Iris pigment epithelial cell (primary cell): ENCODE data around the gene OXNAD1.

ENCODE experiments used
- DNase-seq: peaks from one replicate; pipeline ENCODE4 v3.0.0-alpha.2; 2011; ENCODE audit warnings: low read depth

Gene OXNAD1

DNA sequence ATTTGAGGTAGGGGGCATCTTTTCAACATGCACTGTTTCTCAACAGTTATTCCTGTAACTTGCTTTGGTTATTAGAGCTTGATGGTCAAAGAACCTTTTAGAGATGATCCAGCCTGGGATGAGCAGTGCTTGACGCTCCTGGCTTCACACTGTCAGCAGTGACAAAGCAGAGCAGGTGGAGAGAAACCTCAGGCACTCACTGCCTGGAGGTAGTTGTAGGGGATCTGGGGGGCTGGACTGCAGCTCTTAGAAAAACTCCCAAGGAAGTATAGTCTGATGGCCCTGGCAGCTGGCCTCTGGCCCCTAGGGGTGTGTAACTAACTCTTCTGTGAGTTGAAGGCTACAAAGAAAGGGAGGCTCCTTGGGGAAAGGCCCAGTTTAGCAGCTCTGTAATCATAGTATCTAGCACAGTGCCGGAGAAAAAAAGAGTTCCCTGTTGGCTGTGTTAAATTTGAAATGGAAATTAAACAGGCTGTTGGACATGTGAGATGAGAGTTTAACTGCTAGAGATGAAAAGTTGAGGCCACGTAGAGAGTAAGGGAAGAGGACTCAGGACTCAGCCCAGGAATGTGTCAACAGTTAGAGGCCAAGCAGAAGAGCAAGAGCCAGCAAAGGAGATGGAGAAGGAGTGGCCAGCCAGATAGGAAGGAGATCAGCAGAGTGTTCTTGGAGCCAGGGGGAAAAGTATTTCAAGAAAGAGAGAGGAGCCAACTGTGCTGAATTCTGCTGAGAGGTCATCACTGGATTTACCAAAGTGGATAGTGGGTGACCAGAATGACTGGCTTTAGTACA is 14.2 kb downstream of the OXNAD1 start:
- DNase-seq: no peak

DNA sequence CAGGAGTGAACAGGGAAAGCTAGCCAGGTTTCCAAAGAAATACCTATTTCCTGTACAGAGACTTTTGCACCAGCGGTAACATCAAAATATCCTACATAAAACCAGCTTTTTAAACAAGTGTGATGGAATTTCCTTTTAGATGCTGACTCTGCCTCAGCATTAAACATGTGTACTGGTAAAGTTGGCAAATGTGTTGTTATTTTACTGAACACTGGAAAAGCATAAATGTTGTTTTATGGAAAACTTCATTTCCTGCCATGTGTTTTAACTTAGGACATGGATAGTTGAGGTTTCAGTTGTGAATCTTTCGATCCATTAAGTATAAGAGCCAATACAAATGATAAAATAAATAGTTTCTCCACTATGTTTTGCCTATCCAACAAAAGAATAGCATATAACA is 15.7 kb downstream of the OXNAD1 start:
- no peak for DNase-seq

DNA sequence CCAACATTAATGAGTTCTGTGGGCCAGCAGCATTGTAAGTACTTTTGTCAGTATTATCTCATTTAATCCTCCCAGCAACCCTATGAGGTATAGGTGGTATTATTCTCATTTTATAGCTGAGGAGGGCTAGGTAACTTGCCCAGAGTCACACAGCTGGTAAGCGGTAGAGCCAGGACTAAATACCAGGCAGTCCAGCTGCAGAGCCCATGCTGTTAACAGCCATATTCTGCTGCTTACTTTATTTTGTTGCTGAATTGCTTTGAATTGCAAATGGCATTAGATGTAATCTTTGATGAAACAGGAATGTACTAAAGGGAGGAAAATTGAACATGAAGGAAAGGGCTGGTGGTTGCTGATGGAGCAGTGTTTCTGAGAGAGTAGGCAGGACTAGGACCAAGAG is 19.6 kb downstream of the OXNAD1 start:
- DNase-seq: no peak

DNA sequence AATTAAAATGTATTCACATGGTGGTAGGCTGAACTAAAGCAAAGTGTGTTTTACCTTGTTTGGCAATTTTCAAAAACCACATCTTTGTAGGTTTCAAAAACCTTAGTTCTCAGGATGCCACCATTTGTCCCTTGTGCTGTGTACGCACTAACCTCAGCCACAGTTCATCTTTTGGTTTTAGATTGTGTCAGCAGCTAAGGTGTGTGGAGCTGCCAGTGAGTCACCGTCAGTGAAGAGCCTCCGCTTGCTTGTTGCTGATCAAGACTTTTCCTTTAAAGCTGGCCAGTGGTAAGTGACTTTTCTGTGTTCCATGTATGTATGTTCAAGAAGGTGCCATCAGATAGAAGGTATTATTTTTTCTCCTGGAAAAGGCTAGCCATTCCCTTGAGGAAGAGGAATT is 21.1 kb downstream of the OXNAD1 start:
- DNase-seq: no peak

DNA sequence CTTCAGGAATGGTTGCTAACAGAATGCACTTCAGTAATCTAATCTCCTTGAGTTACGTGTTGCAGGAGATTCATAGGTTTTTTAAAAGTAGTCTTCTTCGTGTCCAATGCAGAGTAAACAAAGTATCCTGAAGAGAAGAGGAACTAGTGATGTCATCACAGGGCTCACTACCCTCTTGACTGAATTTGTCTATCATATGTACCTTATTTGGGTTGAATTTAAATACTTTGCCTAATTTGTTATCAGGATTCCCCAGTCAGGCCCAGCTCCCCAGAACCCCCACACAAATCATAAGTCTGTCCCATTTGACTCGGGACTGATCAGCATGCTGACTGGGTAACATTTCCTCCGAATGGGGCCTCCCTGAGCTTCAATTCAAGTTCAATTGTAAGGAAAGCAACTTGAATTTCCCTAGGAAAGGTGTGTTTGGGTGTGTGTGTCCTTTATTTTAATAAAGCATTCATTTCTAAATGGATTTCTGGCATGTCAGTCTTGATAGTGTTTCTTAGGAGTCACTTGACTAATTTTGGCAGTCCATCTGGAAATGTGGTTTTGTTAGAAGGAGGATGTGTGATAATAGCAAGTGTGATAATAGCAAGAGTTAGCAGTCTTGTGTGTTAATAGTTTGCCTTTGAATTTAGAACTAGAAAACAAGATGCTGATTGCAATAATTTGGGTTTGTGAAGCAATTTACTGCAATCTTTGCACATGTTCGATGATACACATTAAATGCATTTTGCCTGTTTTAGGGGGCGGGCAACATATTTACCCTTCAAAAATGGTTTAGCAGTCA is 21.9 kb downstream of the OXNAD1 start:
- DNase-seq: no peak

GRCh38 chr3:16288664-16289063 is 23.7 kb downstream of the OXNAD1 start:
- no peak for DNase-seq

GRCh38 chr3:16289144-16289889 is 24.3 kb downstream of the OXNAD1 start:
- DNase-seq: no peak

DNA sequence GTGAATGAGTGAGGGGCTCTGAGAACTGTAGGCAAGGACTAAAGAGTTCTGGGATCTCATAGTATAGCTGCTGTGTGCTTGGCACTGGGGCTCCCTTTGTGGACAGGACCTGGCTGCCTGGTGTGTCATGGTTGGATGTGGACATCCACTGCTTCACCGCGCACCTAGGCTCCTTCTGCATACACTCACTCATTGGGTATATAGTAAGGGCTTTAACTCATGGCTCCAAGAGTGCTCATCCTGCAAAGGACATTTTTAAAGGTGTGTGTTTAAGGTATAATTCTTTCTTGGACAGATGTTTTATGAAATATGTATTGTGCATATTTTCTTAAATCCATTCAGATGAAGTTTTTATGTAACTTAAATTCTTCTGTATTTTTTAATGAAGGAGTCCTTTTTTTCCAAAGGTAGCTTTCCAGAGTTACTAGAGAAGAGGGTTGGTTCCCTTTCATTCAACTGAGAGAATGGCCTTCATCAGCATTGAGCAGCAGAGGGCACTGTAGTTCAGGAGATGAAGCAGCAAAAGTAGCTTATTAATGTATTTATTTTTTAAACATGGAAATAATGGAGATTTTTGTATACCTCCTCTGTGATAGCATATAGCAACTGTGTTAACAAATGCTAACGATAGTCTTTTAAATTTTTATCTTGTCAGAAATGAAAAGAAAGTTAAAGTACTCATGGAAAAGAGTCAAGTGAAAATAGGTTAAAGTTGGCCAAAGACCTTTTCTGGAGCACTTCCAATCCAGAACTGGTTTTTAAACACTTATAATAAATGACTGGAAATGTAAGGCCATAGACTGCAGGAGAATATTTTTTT is 25.2 kb downstream of the OXNAD1 start:
- DNase-seq: peak; percentile 61

DNA sequence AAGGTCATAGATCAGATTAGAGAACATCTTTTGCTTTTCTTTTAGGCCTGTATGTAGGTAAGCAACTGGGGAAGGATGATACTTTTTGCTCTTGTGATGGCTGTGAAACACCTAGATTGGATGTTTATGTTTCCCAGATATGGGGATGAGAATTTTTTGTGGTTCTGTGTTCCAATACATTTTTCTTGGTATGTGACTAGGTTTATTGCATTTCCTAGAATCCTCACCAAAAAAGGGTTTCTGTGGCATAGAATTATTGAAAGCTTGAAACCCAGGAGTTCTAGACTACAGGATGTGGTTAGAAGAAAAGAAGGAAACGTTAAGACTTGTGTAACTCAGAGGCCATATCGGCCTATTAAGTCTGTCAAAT is 25.8 kb downstream of the OXNAD1 start:
- DNase-seq: peak; percentile 52

DNA sequence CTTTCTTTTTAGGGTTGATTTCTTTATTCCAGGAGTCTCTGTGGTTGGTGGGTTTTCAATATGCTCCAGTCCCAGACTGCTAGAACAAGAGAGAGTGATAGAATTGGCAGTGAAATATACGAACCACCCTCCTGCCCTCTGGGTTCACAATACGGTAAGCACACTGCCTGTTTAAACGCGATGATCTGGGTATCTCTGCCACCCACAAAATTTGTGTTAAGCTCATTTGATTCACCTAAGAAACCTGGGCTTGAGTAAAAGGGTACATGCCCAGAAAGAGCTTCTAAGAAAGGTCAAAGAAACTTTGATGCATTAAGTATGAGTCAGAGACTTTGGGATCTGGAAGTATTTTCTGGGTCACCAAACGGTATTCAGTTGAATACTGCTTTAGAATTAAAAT is 29.8 kb downstream of the OXNAD1 start:
- no peak for DNase-seq

DNA sequence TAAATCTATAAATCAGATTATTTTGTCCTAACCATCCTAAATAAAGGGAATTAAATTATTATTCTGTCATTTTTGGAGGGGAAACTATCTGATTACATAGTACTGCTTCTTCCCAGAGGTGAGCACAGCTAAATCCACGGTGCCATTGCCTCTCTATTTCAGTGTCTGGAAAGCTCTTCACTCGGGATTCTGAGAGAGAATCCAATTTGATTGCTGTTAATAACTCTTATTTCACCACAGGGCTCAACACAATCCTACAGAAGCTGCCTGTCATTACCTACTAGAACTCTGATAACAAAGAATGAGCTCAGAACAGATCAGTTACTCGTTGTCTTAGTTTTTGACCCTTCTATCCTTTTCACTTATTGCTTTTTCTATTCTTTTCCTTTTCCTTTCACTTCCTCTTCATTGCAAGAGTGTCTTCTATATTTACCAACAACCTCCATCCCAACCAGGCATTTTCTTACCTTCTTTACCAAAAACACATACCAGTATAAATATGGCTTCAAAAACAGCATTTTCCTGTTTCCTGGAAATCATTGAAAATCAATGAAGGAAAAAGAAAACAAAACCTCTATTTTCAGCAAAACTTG is 30.4 kb downstream of the OXNAD1 start:
- no peak for DNase-seq

- no peak for DNase-seq
Measured at GRCh38 chr3:16297997-16298885, 33.2 kb downstream of the OXNAD1 start.

GRCh38 chr3:16298891-16299290 is 33.9 kb downstream of the OXNAD1 start:
- DNase-seq: no peak

DNA sequence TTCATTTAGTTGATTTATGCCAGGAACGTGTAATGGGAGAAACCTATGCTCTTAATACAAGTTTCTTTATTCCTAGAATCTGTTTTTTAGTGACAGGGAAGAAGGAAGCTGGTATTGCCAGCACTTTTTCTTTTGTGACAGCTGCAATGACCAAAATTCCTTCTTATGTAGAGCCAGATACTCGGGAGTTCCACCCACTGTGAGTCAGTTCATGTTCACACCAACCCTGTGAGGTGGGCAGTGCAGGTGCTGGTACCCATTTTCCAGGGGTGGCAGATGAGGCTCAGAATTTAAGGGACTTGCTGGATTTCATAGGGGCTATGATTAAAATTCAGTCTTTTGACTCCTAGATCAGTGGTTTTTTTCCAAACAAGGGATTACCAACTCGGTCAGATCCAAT is 34.7 kb downstream of the OXNAD1 start:
- no peak for DNase-seq

DNA sequence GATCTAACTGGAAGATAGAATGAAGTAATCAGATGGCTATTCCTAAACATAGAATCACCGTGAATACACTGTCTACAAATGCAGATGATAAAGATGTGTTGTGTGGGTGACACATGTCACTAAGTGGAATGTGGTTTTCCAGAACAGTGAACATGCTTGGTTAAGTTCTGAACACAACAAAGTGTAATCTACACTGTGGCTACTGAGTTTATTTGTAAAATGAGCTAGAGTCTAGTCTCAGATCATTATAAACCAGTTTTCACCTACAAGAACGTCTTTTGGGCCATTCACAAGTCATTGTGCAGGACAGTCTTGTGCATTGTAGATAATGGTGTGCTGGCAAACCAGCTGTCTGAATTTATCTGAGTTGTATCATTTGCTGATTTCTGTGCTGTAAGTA is 35.3 kb downstream of the OXNAD1 start:
- DNase-seq: no peak

GRCh38 chr3:16300881-16301359 is 35.9 kb downstream of the OXNAD1 start:
- no peak for DNase-seq

GRCh38 chr3:16301507-16301906 is 36.5 kb downstream of the OXNAD1 start:
- no peak for DNase-seq

GRCh38 chr3:16302082-16302631 is 37.1 kb downstream of the OXNAD1 start:
- no peak for DNase-seq

DNA sequence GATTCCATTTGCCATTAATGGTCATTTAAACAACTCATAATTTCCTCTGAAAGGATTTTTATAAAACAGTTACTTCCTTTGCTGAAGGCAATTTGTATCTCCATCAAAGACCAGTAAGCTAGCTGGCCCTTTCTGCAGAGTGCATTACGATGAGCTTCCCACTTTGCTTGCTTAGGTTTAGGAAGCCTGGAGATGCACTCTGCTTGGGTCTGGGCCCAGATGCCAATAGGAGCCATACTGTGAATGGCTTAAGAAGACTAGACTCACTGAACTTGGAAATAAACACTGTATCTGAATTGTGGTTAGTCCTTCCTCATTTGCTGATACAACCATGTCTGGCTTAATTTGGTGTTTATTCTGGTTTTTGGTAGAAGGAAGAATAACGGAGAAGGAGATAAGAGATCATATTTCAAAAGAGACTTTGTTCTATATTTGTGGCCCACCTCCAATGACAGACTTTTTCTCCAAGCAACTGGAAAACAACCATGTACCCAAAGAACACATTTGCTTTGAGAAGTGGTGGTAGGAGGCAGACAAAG is 38.1 kb downstream of the OXNAD1 start:
- no peak for DNase-seq
